Muscle of leg (tissue), 11 donors: ENCODE results near the gene CEACAM21. TPM values are rescaled to one million over a fixed set of nuclear protein-coding genes. Genes with fewer than 3 reads are reported as not detected.
A peak's percentile ranks its signal among the peaks of the same experiment; 100 is the strongest.

ENCODE experiments used
- DNase-seq: peaks from one replicate; pipeline ENCODE4 v3.0.0; 2013
- H3K27ac ChIP-seq: one replicate; pipeline ENCODE4 v1.5.1; 2013; ENCODE audit warnings: mild to moderate bottlenecking, low read length, control low read depth
- H3K27me3 ChIP-seq: one replicate; pipeline ENCODE4 v1.6.1; 2013; ENCODE audit warnings: low read length; ENCODE audit not compliant: control insufficient read depth, insufficient read depth
- H3K36me3 ChIP-seq: one replicate; pipeline ENCODE4 v1.6.1; 2013; ENCODE audit warnings: low read length; ENCODE audit not compliant: control insufficient read depth, insufficient read depth
- H3K4me1 ChIP-seq: one replicate; pipeline ENCODE4 v1.6.1; 2013; ENCODE audit warnings: low read length; ENCODE audit not compliant: control insufficient read depth, insufficient read depth
- H3K4me3 ChIP-seq: one replicate; pipeline ENCODE4 v1.5.1; 2013; ENCODE audit warnings: low read length, control low read depth
- H3K9me3 ChIP-seq: replicated peaks from 2 replicates; pipeline ENCODE4 v1.6.1; 2013; ENCODE audit warnings: low read depth, low read length; ENCODE audit not compliant: control insufficient read depth
- WGBS: methylation state at CpG from one replicate; pipeline ENCODE4 v1.1.5; 2013; ENCODE audit warnings: missing lambda C conversion rate; ENCODE audit not compliant: insufficient coverage; 5-methylcytosine and 5-hydroxymethylcytosine counted together
- polyA plus RNA-seq, 8 donors: library from polyadenylated mRNA; unstranded; fragments of 120-200 nt; gene quantifications; one replicate each; pipeline versions ENCODE4 v1.2.1 to v1.2.3, GENCODE V29; 2013; ENCODE audit warnings: inconsistent platforms in 1 of 8, low replicate concordance in 1 of 8; ENCODE audit not compliant: insufficient read length in 8 of 8, insufficient read depth in 1 of 8
- total RNA-seq: library from RNA; stranded (reverse); fragments of 120-200 nt; gene quantifications from one replicate; pipeline ENCODE4 v1.2.4, GENCODE V29; 2013

The CEACAM21 gene
- total and polyA plus RNA-seq, 9 donors = 1.4 to 4.1 (median 1.7) TPM

GRCh38 chr19:41548047-41548446 is 27.9 kb upstream of the CEACAM21 start:
- no CpG with 5 or more reads among the region's 4 CpGs for WGBS
- H3K4me3 ChIP-seq = no peak overlapping the region
- no peaks in the 10 kb centered on the region for H3K36me3 ChIP-seq
- H3K27me3 ChIP-seq = peaks cover 6% of the 10 kb centered on the region
- H3K27ac ChIP-seq = no peak overlapping the region
- H3K4me1 ChIP-seq = peaks cover 4% of the 10 kb centered on the region
- no peaks in the 10 kb centered on the region for H3K9me3 ChIP-seq
- DNase-seq = no peak

- peak; percentile 67 for DNase-seq
- Histone ChIP-seq H3K36me3 (no peaks in the 10 kb centered on the region), H3K4me3 (peak overlapping the region; percentile 2), H3K4me1 (peaks cover 4% of the 10 kb centered on the region), H3K27ac (peak overlapping the region; percentile 71), H3K27me3 (peaks cover 6% of the 10 kb centered on the region), H3K9me3 (no peaks in the 10 kb centered on the region)
- 13% methylated on average over 3 of the region's 9 CpGs for whole genome bisulfite sequencing
Observed at GRCh38 chr19:41548954-41549688, 26.8 kb upstream of the CEACAM21 start.

GRCh38 chr19:41549884-41550283 is 26.1 kb upstream of the CEACAM21 start:
- Histone ChIP-seq H3K36me3 (no peaks in the 10 kb centered on the region), H3K4me3 (peak overlapping the region; percentile 2), H3K27ac (peak overlapping the region; percentile 71), H3K9me3 (no peaks in the 10 kb centered on the region), H3K27me3 (peaks cover 6% of the 10 kb centered on the region), H3K4me1 (peaks cover 4% of the 10 kb centered on the region)
- no CpG with 5 or more reads among the region's 5 CpGs for WGBS
- no peak for DNase-seq

GRCh38 chr19:41551212-41551610 is 24.8 kb upstream of the CEACAM21 start:
- no peaks in the 10 kb centered on the region for H3K9me3 ChIP-seq
- peak overlapping the region; percentile 13 for H3K27ac ChIP-seq
- no peak for DNase-seq
- WGBS = 93% methylated on average over 6 of the region's 9 CpGs
- no peaks in the 10 kb centered on the region for H3K4me1 ChIP-seq
- no peak overlapping the region for H3K4me3 ChIP-seq
- no peaks in the 10 kb centered on the region for H3K36me3 ChIP-seq
- H3K27me3 ChIP-seq = peaks cover 3% of the 10 kb centered on the region

- Histone ChIP-seq H3K4me1 (no peaks in the 10 kb centered on the region), H3K36me3 (no peaks in the 10 kb centered on the region), H3K4me3 (no peak overlapping the region), H3K9me3 (no peaks in the 10 kb centered on the region), H3K27ac (peak overlapping the region; percentile 13), H3K27me3 (peaks cover 3% of the 10 kb centered on the region)
- 71% methylated on average over 1 of the region's 6 CpGs for WGBS
- no peak for DNase-seq
Observed at GRCh38 chr19:41551711-41552110, 24.3 kb upstream of the CEACAM21 start.

- Histone ChIP-seq H3K27me3 (peaks cover 3% of the 10 kb centered on the region), H3K4me1 (no peaks in the 10 kb centered on the region), H3K36me3 (no peaks in the 10 kb centered on the region), H3K27ac (peak overlapping the region; percentile 17), H3K4me3 (no peak overlapping the region), H3K9me3 (no peaks in the 10 kb centered on the region)
- 59% methylated on average over 3 of the region's 6 CpGs for WGBS
- no peak for DNase-seq
Observed at GRCh38 chr19:41552558-41552957, 23.4 kb upstream of the CEACAM21 start.

GRCh38 chr19:41553804-41554203 is 22.2 kb upstream of the CEACAM21 start:
- Histone ChIP-seq H3K4me3 (no peak overlapping the region), H3K4me1 (no peaks in the 10 kb centered on the region), H3K36me3 (no peaks in the 10 kb centered on the region), H3K27me3 (peaks cover 3% of the 10 kb centered on the region), H3K9me3 (no peaks in the 10 kb centered on the region), H3K27ac (no peak overlapping the region)
- no peak for DNase-seq
- WGBS = no CpG with 5 or more reads among the region's 4 CpGs

- Histone ChIP-seq H3K27ac (no peak overlapping the region), H3K4me1 (no peaks in the 10 kb centered on the region), H3K4me3 (no peak overlapping the region), H3K27me3 (peaks cover 3% of the 10 kb centered on the region), H3K36me3 (no peaks in the 10 kb centered on the region), H3K9me3 (no peaks in the 10 kb centered on the region)
- no peak for DNase-seq
Observed at GRCh38 chr19:41554907-41555306, 21.1 kb upstream of the CEACAM21 start.

- Histone ChIP-seq H3K27me3 (no peaks in the 10 kb centered on the region), H3K4me3 (no peak overlapping the region), H3K9me3 (no peaks in the 10 kb centered on the region), H3K4me1 (no peaks in the 10 kb centered on the region), H3K27ac (no peak overlapping the region), H3K36me3 (no peaks in the 10 kb centered on the region)
- DNase-seq = no peak
- no CpG with 5 or more reads among the region's 3 CpGs for WGBS
Observed at GRCh38 chr19:41555748-41556147, 20.2 kb upstream of the CEACAM21 start.

GRCh38 chr19:41563854-41564514 is 12.0 kb upstream of the CEACAM21 start:
- H3K4me1 ChIP-seq = peaks cover 16% of the 10 kb centered on the region
- WGBS = 10% methylated on average over 4 of the region's 19 CpGs
- peak overlapping the region; percentile 15 for H3K4me3 ChIP-seq
- H3K27me3 ChIP-seq = peaks cover 26% of the 10 kb centered on the region
- peak overlapping the region; percentile 1 for H3K27ac ChIP-seq
- H3K36me3 ChIP-seq = no peaks in the 10 kb centered on the region
- peaks cover 2% of the 10 kb centered on the region for H3K9me3 ChIP-seq
- no peak for DNase-seq
